ENCODE data around the gene CNTNAP4. TPM values are rescaled to one million over a fixed set of nuclear protein-coding genes. Genes with fewer than 3 reads are reported as not detected.

The CNTNAP4 gene
- total and polyA plus RNA-seq, 2 of the 8 experiments (the other 6 are each of a cell fraction or from before 2014, with no cell fraction given), result not detected

DNA sequence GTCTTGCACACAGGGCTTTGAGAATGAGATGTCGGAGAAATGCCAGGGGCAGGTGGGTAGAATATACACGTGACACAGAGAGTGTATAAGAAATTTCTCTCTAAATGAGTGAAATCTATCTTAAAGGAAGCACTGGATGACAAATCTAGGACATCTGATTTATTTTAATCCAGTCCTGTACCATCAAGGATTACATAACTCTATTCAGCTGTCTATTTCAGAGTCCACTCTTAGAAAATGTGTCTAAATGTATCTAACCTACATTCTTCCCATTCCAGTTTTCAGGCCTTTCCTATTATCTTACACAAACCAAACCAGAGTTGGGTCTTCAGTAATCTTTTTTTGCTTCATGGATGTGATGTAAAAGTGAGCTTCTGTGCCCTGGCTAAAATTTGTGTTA, 181.9 kb downstream of the CNTNAP4 start:
- Histone ChIP-seq H4K5ac (ENCODE audit: insufficient read length, low read depth, low read length) (no peak overlapping the region), H2AFZ (ENCODE audit: low read length) (no peak overlapping the region), H2BK120ac (replicated peaks; ENCODE audit: low read depth, low read length) (no peak overlapping the region), H2BK20ac (ENCODE audit: low read length) (no peak overlapping the region), H3K23me2 (ENCODE audit: low read depth, low read length) (no peaks in the 10 kb centered on the region), H4K20me1 (replicated peaks in 1 of 2; ENCODE audit: control insufficient read depth in 1 of 2, insufficient read depth in 2 of 2, low read length in 2 of 2) (no peaks in the 10 kb centered on the region), H3K9ac (replicated peaks in 1 of 4; ENCODE audit: extremely low read depth in 1 of 4, low read depth in 3 of 4, low read length in 3 of 4) (no peak overlapping the region), H4K8ac (ENCODE audit: extremely low read depth, insufficient read depth, low read length) (no peak overlapping the region), H3K4ac (replicated peaks; ENCODE audit: insufficient read length, low read depth, low read length) (no peak overlapping the region), H3K18ac (ENCODE audit: extremely low read depth, low read length) (no peak overlapping the region), H3K56ac (replicated peaks; ENCODE audit: insufficient read length, low read depth, low read length) (no peak overlapping the region), H2AK5ac (ENCODE audit: low read depth, low read length) (no peak overlapping the region), H3K79me2 (ENCODE audit: control insufficient read depth in 1 of 2, insufficient read depth in 2 of 2, low read length in 2 of 2) (no peaks in the 10 kb centered on the region), H4K91ac (replicated peaks; ENCODE audit: insufficient read length, low read length) (no peak overlapping the region), H3K4me3 (ENCODE audit: extremely low read depth in 1 of 4, insufficient read depth in 2 of 4, low read depth in 3 of 4, low read length in 4 of 4) (no peak overlapping the region), H3K27ac (ENCODE audit: low read depth, low read length) (no peak overlapping the region), H3K4me2 (ENCODE audit: insufficient read depth in 1 of 2, low read depth in 2 of 2, low read length in 2 of 2) (no peak overlapping the region), H3K23ac (ENCODE audit: insufficient read length) (no peak overlapping the region), H3K14ac (ENCODE audit: insufficient read length) (no peak overlapping the region), H3K79me1 (ENCODE audit: low read depth, low read length) (no peaks in the 10 kb centered on the region), H3K4me1 (replicated peaks in 1 of 4; ENCODE audit: control insufficient read depth in 3 of 4, insufficient read depth in 4 of 4, low read length in 3 of 4) (no peaks in the 10 kb centered on the region), H2BK5ac (ENCODE audit: low read depth, low read length) (no peak overlapping the region), H3K36me3 (ENCODE audit: control insufficient read depth in 2 of 4, insufficient read depth in 4 of 4, low read length in 3 of 4) (no peaks in the 10 kb centered on the region), H2BK15ac (ENCODE audit: low read length) (no peak overlapping the region), H3K9me3 (ENCODE audit: insufficient read depth in 2 of 2, low read depth in 1 of 2, low read length in 1 of 2) (no peaks in the 10 kb centered on the region), H3K27me3 (replicated peaks in 1 of 4; ENCODE audit: control insufficient read depth in 3 of 4, extremely low read depth in 1 of 4, insufficient read depth in 3 of 4, low read length in 3 of 4) (peaks cover 0 to 5% (median 0%) of the 10 kb centered on the region in 4 experiments; a peak in 4 of 7 replicates), H2BK12ac (ENCODE audit: low read depth, low read length) (no peak overlapping the region)
- CTCF ChIA-PET (ENCODE audit: partially characterized antibody), result interaction anchor here (1.5 kb wide), 1 partner anchor 194 kb away, joined by 3 read pairs; no protein-coding TSS in a partner anchor
- TF ChIP-seq TAF7 (optimal IDR thresholded peaks at IDR 0.05; ENCODE audit: borderline replicate concordance, low read depth, low read length), result no peak
- FAIRE-seq (no peak), DNase-seq (ENCODE audit: low read depth in 1 of 2, low spot score in 2 of 2) (no peak)
- 94% methylated on average over 2 of the region's 2 CpGs; no CpG with 5 or more reads in 1 of the 2 experiments for WGBS, 2 experiments (ENCODE audit: extremely low coverage in 1 of 2, insufficient coverage in 1 of 2, insufficient read length in 1 of 2, insufficient replicate concordance in 2 of 2, low coverage in 1 of 2, low lambda C conversion rate in 2 of 2, missing lambda C conversion rate in 1 of 2)
- POLR2A ChIA-PET (ENCODE audit: partially characterized antibody), result no interaction called here
